ENCODE results near the gene ZSCAN2.
A peak's percentile ranks its signal among the peaks of the same experiment; 100 is the strongest.
"Not testable (repeated sequence)": the region's sequence is repeated elsewhere in the genome, so short reads cannot be mapped to it uniquely, and the experiment has no call there.

The ZSCAN2 gene

GRCh38 chr15:84600687-84601554 is at the start of gene ZSCAN2:
ZSCAN2 (plus strand) TSS chr15:84601009; CDS start chr15:84603928, 2,919 bp downstream.
- intact Hi-C loops (cut with DNase I; ENCODE audit: low total_unique reads) = loop anchor here (5.0 to 10.0 kb wide), 2 partner anchors 114 to 216 kb away; partner anchors contain the start of genes ALPK3 and SEC11A
- no peak for TF ChIP-seq CTCF (IDR thresholded peaks at IDR 0.05)
- peak; percentile 96 to 97 for DNase-seq
- H3K4me1 ChIP-seq = peaks cover 0 to 16% (median 5%) of the 10 kb centered on the region in 4 donors
- H3K27me3 ChIP-seq = no peaks in the 10 kb centered on the region
- peak within 1 kb of the TSS; percentile 67 to 68 for H3K27ac ChIP-seq
- H3K9me3 ChIP-seq = no peaks in the 10 kb centered on the region
- H3K4me3 ChIP-seq = peak within 1 kb of the TSS; percentile 88 to 96
- H3K36me3 ChIP-seq = peaks cover 0 to 15% (median 5%) of the 10 kb centered on the region in 3 donors

GRCh38 chr15:84551624-84552023 is 49.2 kb upstream of the ZSCAN2 start:
- H3K4me3 ChIP-seq; H3K27me3 ChIP-seq; intact Hi-C loops (cut with DNase I; ENCODE audit: low total_unique reads); H3K9me3 ChIP-seq; H3K27ac ChIP-seq; DNase-seq: not testable (repeated sequence)
- Histone ChIP-seq H3K4me1 (peaks cover 0 to 14% (median 0%) of the 10 kb centered on the region in 4 donors), H3K36me3 (peaks cover 10 to 28% (median 14%) of the 10 kb centered on the region in 3 donors)

GRCh38 chr15:84552896-84553295 is 47.9 kb upstream of the ZSCAN2 start:
- Histone ChIP-seq H3K36me3 (peaks cover 10 to 32% (median 14%) of the 10 kb centered on the region in 3 donors), H3K4me1 (peaks cover 0 to 14% (median 0%) of the 10 kb centered on the region in 4 donors)
- TF ChIP-seq CTCF (IDR thresholded peaks at IDR 0.05) = no peak

GRCh38 chr15:84556690-84557089 is 44.1 kb upstream of the ZSCAN2 start:
- H3K27me3 ChIP-seq; DNase-seq; intact Hi-C loops (cut with DNase I; ENCODE audit: low total_unique reads); H3K9me3 ChIP-seq; H3K4me3 ChIP-seq; H3K27ac ChIP-seq: not testable (repeated sequence)
- Histone ChIP-seq H3K4me1 (peaks cover 0 to 18% (median 0%) of the 10 kb centered on the region in 4 donors), H3K36me3 (peaks cover 8 to 28% (median 10%) of the 10 kb centered on the region in 3 donors)

More at GRCh38 chr15:84552896-84553295, 47.9 kb upstream of the ZSCAN2 start:
- Histone ChIP-seq H3K27ac (no peak overlapping the region), H3K9me3 (no peaks in the 10 kb centered on the region), H3K4me3 (no peak overlapping the region), H3K27me3 (no peaks in the 10 kb centered on the region)
- DNase-seq = no peak
- intact Hi-C loops (cut with DNase I; ENCODE audit: low total_unique reads) = no loop called here

- intact Hi-C loops (cut with DNase I; ENCODE audit: low total_unique reads); H3K9me3 ChIP-seq; H3K27me3 ChIP-seq; H3K36me3 ChIP-seq; H3K4me1 ChIP-seq; H3K4me3 ChIP-seq; H3K27ac ChIP-seq; DNase-seq: not testable (repeated sequence)
Measured at GRCh38 chr15:84568021-84568420, 32.8 kb upstream of the ZSCAN2 start.

- Histone ChIP-seq H3K9me3 (no peaks in the 10 kb centered on the region), H3K4me1 (peaks cover 0 to 9% (median 3%) of the 10 kb centered on the region in 4 donors), H3K27ac (peak overlapping the region; percentile 90 to 98), H3K4me3 (peak overlapping the region; percentile 65 to 86), H3K27me3 (no peaks in the 10 kb centered on the region), H3K36me3 (no peaks in the 10 kb centered on the region)
- intact Hi-C loops (cut with DNase I; ENCODE audit: low total_unique reads) = no loop called here
- TF ChIP-seq CTCF (IDR thresholded peaks at IDR 0.05) = no peak
- DNase-seq = peak; percentile 68 to 80
Measured at GRCh38 chr15:84570164-84570735, 30.6 kb upstream of the ZSCAN2 start.

- no peak for DNase-seq
- TF ChIP-seq CTCF (IDR thresholded peaks at IDR 0.05) = no peak
- Histone ChIP-seq H3K9me3 (no peaks in the 10 kb centered on the region), H3K27ac (no peak overlapping the region), H3K27me3 (no peaks in the 10 kb centered on the region), H3K36me3 (no peaks in the 10 kb centered on the region), H3K4me3 (no peak overlapping the region), H3K4me1 (peaks cover 0 to 9% (median 3%) of the 10 kb centered on the region in 4 donors)
- intact Hi-C loops (cut with DNase I; ENCODE audit: low total_unique reads) = no loop called here
Measured at GRCh38 chr15:84572231-84572630, 28.6 kb upstream of the ZSCAN2 start.

Measured in tibial artery (tissue), 4 donors.